HEK293 (cell line): ENCODE measurements around the gene KIF7.

Experiments
- CTCF ChIA-PET: fragments of 350-600 bp; formaldehyde crosslinking; extraction: SDS; loops from one replicate; lab custom pipeline; 2021; ENCODE audit warnings: antibody characterized with exemption; lab: Yijun Ruan, JAX
- POLR2A ChIA-PET: fragments of 300-600 bp; formaldehyde crosslinking; extraction: SDS; loops from one replicate; lab custom pipeline; 2020; ENCODE audit warnings: antibody characterized with exemption, inconsistent platforms; lab: Yijun Ruan, JAX
- H3K27ac ChIP-seq: fragments of 200-500 bp; sonication (Bioruptor generic); 2 replicates; pipeline ENCODE4 v1.5.1; 2014; ENCODE audit warnings: low read depth, low read length, control low read depth, inconsistent platforms; ENCODE audit errors: extremely low read depth
- H3K36me3 ChIP-seq, 2 experiments: fragments of 200-500 bp in 1 of 2; sonication (Bioruptor generic) in 1 of 2; 1 replicate in 1 of 2; 2 replicates in 1 of 2; pipeline ENCODE4 v1.5.1; 2014 to 2017; ENCODE audit warnings: inconsistent platforms in 2 of 2, low read length in 2 of 2; ENCODE audit not compliant: control insufficient read depth in 2 of 2, insufficient read depth in 1 of 2
- H3K4me1 ChIP-seq: fragments of 200-500 bp; sonication (Bioruptor generic); 2 replicates; pipeline ENCODE4 v1.5.1; 2014; ENCODE audit warnings: mild to moderate bottlenecking, low read length, inconsistent platforms; ENCODE audit not compliant: control insufficient read depth, insufficient read depth
- H3K4me3 ChIP-seq: 2 replicates; pipeline ENCODE4 v1.5.1; 2011; ENCODE audit warnings: low read depth, mild to moderate bottlenecking, control low read depth, low read length, moderate library complexity
- H3K9me3 ChIP-seq: fragments of 200-500 bp; sonication (Bioruptor generic); 2 replicates; pipeline ENCODE4 v1.5.1; 2014; ENCODE audit warnings: low read depth, low read length, inconsistent platforms; ENCODE audit not compliant: control insufficient read depth, insufficient read depth
- ELK4 ChIP-seq: IDR thresholded peaks from 2 replicates; pipeline ENCODE4 v1.6.1; 2011; ENCODE audit warnings: mild to moderate bottlenecking, low read depth, low read length, borderline replicate concordance
- GFI1B ChIP-seq: fragments of 450-650 bp; formaldehyde crosslinking; IDR thresholded peaks from 2 replicates; pipeline ENCODE4 v1.5.1; 2016; ENCODE audit warnings: missing biosample characterization, missing genetic modification characterization
- PATZ1 ChIP-seq: fragments of 450-650 bp; formaldehyde crosslinking; IDR thresholded peaks from 2 replicates; pipeline ENCODE4 v1.5.1; 2016; ENCODE audit warnings: missing biosample characterization, missing genetic modification characterization
- SCRT1 ChIP-seq: fragments of 450-650 bp; formaldehyde crosslinking; IDR thresholded peaks from 2 replicates; pipeline ENCODE4 v1.5.1; 2016; ENCODE audit warnings: missing biosample characterization, missing genetic modification characterization, borderline replicate concordance
- TRIM28 ChIP-seq: IDR thresholded peaks from 2 replicates; pipeline ENCODE4 v1.6.1; 2011; ENCODE audit warnings: low read length, control low read depth, borderline replicate concordance
- ZBTB44 ChIP-seq: fragments of 450-650 bp; IDR thresholded peaks from 2 replicates; pipeline ENCODE4 v1.5.1; 2018; ENCODE audit warnings: missing biosample characterization, mild to moderate bottlenecking, missing genetic modification characterization
- ZFP69B ChIP-seq: fragments of 450-650 bp; formaldehyde crosslinking; IDR thresholded peaks from 2 replicates; pipeline ENCODE4 v1.5.1; 2016; ENCODE audit warnings: missing biosample characterization, missing genetic modification characterization
- ZNF146 ChIP-seq: fragments of 450-650 bp; formaldehyde crosslinking; IDR thresholded peaks from 2 replicates; pipeline ENCODE4 v1.5.1; 2016; ENCODE audit warnings: missing biosample characterization, missing genetic modification characterization
- ZNF202 ChIP-seq: fragments of 450-650 bp; formaldehyde crosslinking; IDR thresholded peaks from 2 replicates; pipeline ENCODE4 v1.5.1; 2016; ENCODE audit warnings: missing biosample characterization, missing genetic modification characterization, borderline replicate concordance
- ZNF274 ChIP-seq, 2 experiments: fragments of 200-500 bp in 1 of 2; fragments of 450-650 bp in 1 of 2; sonication (Bioruptor generic) in 1 of 2; formaldehyde crosslinking in 1 of 2; IDR thresholded peaks; 2 replicates each; pipeline versions ENCODE4 v1.5.1 to v1.6.1; 2014 to 2016; ENCODE audit warnings: borderline replicate concordance in 1 of 2, inconsistent platforms in 1 of 2, low read length in 1 of 2, missing biosample characterization in 1 of 2, missing genetic modification characterization in 1 of 2
- ZNF324 ChIP-seq: fragments of 450-650 bp; formaldehyde crosslinking; IDR thresholded peaks from 2 replicates; pipeline ENCODE4 v1.5.1; 2016; ENCODE audit warnings: missing biosample characterization, missing genetic modification characterization
- ZNF37A ChIP-seq: fragments of 450-650 bp; IDR thresholded peaks from 2 replicates; pipeline ENCODE4 v1.5.1; 2018; ENCODE audit warnings: missing biosample characterization, missing genetic modification characterization
- ZNF394 ChIP-seq: fragments of 450-650 bp; formaldehyde crosslinking; IDR thresholded peaks from 2 replicates; pipeline ENCODE4 v1.5.1; 2016; ENCODE audit warnings: missing biosample characterization, missing genetic modification characterization, mild to moderate bottlenecking, moderate library complexity, borderline replicate concordance
- ZNF404 ChIP-seq: fragments of 450-650 bp; formaldehyde crosslinking; IDR thresholded peaks from 2 replicates; pipeline ENCODE4 v1.5.1; 2017; ENCODE audit warnings: missing biosample characterization, missing genetic modification characterization
- ZNF561 ChIP-seq: fragments of 450-650 bp; IDR thresholded peaks from 2 replicates; pipeline ENCODE4 v1.5.1; 2018; ENCODE audit warnings: missing biosample characterization, missing genetic modification characterization, borderline replicate concordance
- ZNF621 ChIP-seq: fragments of 450-650 bp; formaldehyde crosslinking; IDR thresholded peaks from 2 replicates; pipeline ENCODE4 v1.5.1; 2017; ENCODE audit warnings: missing biosample characterization, missing genetic modification characterization
- ZNF658 ChIP-seq: fragments of 450-650 bp; formaldehyde crosslinking; IDR thresholded peaks from 2 replicates; pipeline ENCODE4; 2016; ENCODE audit warnings: missing biosample characterization, missing genetic modification characterization

The KIF7 gene

GRCh38 chr15:89649716-89650115 lies 5.6 kb downstream of the KIF7 start:
- ChIA-PET CTCF (interaction anchor here (0.6 to 1.0 kb wide), 3 partner anchors 9 to 98 kb away, joined by 3 read pairs; no protein-coding TSS in a partner anchor), POLR2A (no interaction called here)
- Histone ChIP-seq H3K36me3 (peaks cover 14 to 73% of the 10 kb centered on the region in 2 experiments; a peak in 2 of 3 replicates), H3K9me3 (no peaks in the 10 kb centered on the region), H3K4me3 (no peak overlapping the region), H3K4me1 (peaks cover 5% of the 10 kb centered on the region; the same call in 1 of the 2 replicates), H3K27ac (no peak overlapping the region)
- TF ChIP-seq ZNF658 (tag by site-specific recombination) (no peak), PATZ1 (no peak), ZNF37A (no peak), ZNF404 (tag by site-specific recombination) (no peak), ZFP69B (tag by site-specific recombination) (no peak), SCRT1 (tag by site-specific recombination) (no peak), ZNF621 (tag by site-specific recombination) (no peak), GFI1B (no peak), ZNF202 (tag by site-specific recombination) (no peak), ZNF146 (tag by site-specific recombination) (no peak), ZNF274 (IDR thresholded peaks at IDR 0.05; ENCODE audit: low read length) (no peak), ZNF274 (tag by site-specific recombination; IDR thresholded peaks at IDR 0.05; ENCODE audit: borderline replicate concordance) (no peak)

GRCh38 chr15:89649013-89649625 lies 6.1 kb downstream of the KIF7 start:
- ChIA-PET POLR2A (no interaction called here), CTCF (interaction anchor here (0.6 to 1.0 kb wide), 4 partner anchors 9 to 745 kb away, joined by 3 read pairs; no protein-coding TSS in a partner anchor)
- Histone ChIP-seq H3K27ac (no peak overlapping the region), H3K4me1 (0 out of 2 replicates have a peak, but pooled peaks cover under 1% of the 10 kb centered on the region), H3K4me3 (no peak overlapping the region)
- TF ChIP-seq TRIM28: no peak
- TF ChIP-seq ZNF561 (tag by site-specific recombination): no peak
- TF ChIP-seq ZNF394 (tag by site-specific recombination): no peak
- TF ChIP-seq ZBTB44: no peak
- TF ChIP-seq, all 188 proteins: peak for 0
- Histone ChIP-seq H3K36me3 (peaks cover 20 to 77% of the 10 kb centered on the region in 2 experiments), H3K9me3 (no peaks in the 10 kb centered on the region)

- Histone ChIP-seq H3K4me3 (no peak overlapping the region), H3K9me3 (no peaks in the 10 kb centered on the region), H3K27ac (no peak overlapping the region), H3K4me1 (no peaks in the 10 kb centered on the region), H3K36me3 (peaks cover 27 to 81% of the 10 kb centered on the region in 2 experiments)
- no peak for TF ChIP-seq ELK4
- TF ChIP-seq ZNF324 (tag by site-specific recombination): no peak
- POLR2A ChIA-PET: interaction anchor here (0.9 kb wide), 1 partner anchor 102 kb away, joined by 3 read pairs; no protein-coding TSS in a partner anchor
- CTCF ChIA-PET: interaction anchor here (0.6 to 3.3 kb wide), 18 partner anchors 8 to 439 kb away, joined by 3 to 36 read pairs (median 4); partner anchors contain the start of gene MESP1
These were observed 6.9 kb downstream of the KIF7 start for GRCh38 chr15:89648106-89649012.
